GM23248 (cell line): ENCODE results near the gene KCND2. TPM values are rescaled to one million over a fixed set of nuclear protein-coding genes. Genes with fewer than 3 reads are reported as not detected.
A peak's percentile ranks its signal among the peaks of the same experiment; 100 is the strongest.

Experiments used
- DNase-seq: peaks from one replicate; pipeline ENCODE4 v3.0.0-alpha.2; 2015
- H2AFZ ChIP-seq: fragments of 200-600 bp; sonication (generic); 2 replicates; pipeline ENCODE4 v1.6.1; 2016; ENCODE audit warnings: antibody characterized with exemption
- H3F3A ChIP-seq: fragments of 200-600 bp; sonication (generic); 2 replicates; pipeline ENCODE4 v1.6.1; 2016; ENCODE audit warnings: mild to moderate bottlenecking, antibody characterized with exemption, mixed run types; ENCODE audit not compliant: insufficient read depth
- H3K27ac ChIP-seq: fragments of 200-600 bp; sonication (generic); 2 replicates; pipeline ENCODE4 v1.5.1; 2016; ENCODE audit warnings: mild to moderate bottlenecking
- H3K27me3 ChIP-seq: fragments of 200-600 bp; sonication (generic); replicated peaks from 2 replicates; pipeline ENCODE4 v1.6.1; 2016; ENCODE audit warnings: mild to moderate bottlenecking; ENCODE audit not compliant: insufficient read depth
- H3K36me3 ChIP-seq: fragments of 200-600 bp; sonication (generic); 2 replicates; pipeline ENCODE4 v1.6.1; 2016; ENCODE audit warnings: low read depth, mild to moderate bottlenecking
- H3K4me1 ChIP-seq: fragments of 200-600 bp; sonication (generic); 2 replicates; pipeline ENCODE4 v1.6.1; 2016; ENCODE audit warnings: mild to moderate bottlenecking; ENCODE audit not compliant: insufficient read depth
- H3K4me2 ChIP-seq: fragments of 200-600 bp; sonication (generic); one replicate; pipeline ENCODE4 v1.6.1; 2016; ENCODE audit warnings: mild to moderate bottlenecking; ENCODE audit not compliant: unreplicated experiment
- H3K4me3 ChIP-seq: fragments of 200-600 bp; sonication (generic); 2 replicates; pipeline ENCODE4 v1.5.1; 2016; ENCODE audit warnings: mild to moderate bottlenecking
- H3K79me2 ChIP-seq: fragments of 200-600 bp; sonication (generic); 2 replicates; pipeline ENCODE4 v1.6.1; 2016; ENCODE audit warnings: mild to moderate bottlenecking; ENCODE audit not compliant: insufficient read depth
- H3K9ac ChIP-seq: fragments of 200-600 bp; sonication (generic); 2 replicates; pipeline ENCODE4 v1.6.1; 2016; ENCODE audit warnings: mild to moderate bottlenecking
- H3K9me2 ChIP-seq: fragments of 200-600 bp; sonication (generic); 2 replicates; pipeline ENCODE4 v1.6.1; 2016; ENCODE audit warnings: mixed run types, mild to moderate bottlenecking, moderate library complexity; ENCODE audit not compliant: insufficient read depth
- H3K9me3 ChIP-seq: fragments of 200-600 bp; sonication (generic); one replicate; pipeline ENCODE4 v1.6.1; 2017; ENCODE audit warnings: low read depth
- H4K20me1 ChIP-seq: fragments of 200-600 bp; sonication (generic); 2 replicates; pipeline ENCODE4 v1.6.0; 2016; ENCODE audit not compliant: insufficient read depth
- EZH2 ChIP-seq: fragments of 200-600 bp; sonication (generic); IDR thresholded peaks from 2 replicates; pipeline ENCODE4 v1.6.1; 2018; ENCODE audit warnings: antibody characterized with exemption, mild to moderate bottlenecking; ENCODE audit not compliant: insufficient read depth, poor library complexity, severe bottlenecking
- EZH2phosphoT487 ChIP-seq: fragments of 200-600 bp; sonication (generic); IDR thresholded peaks from 2 replicates; pipeline ENCODE4 v1.6.1; 2018; ENCODE audit warnings: antibody characterized with exemption, moderate library complexity, mild to moderate bottlenecking, low read depth; ENCODE audit not compliant: insufficient read depth
- WGBS, 2 experiments: methylation state at CpG; one replicate each; pipeline ENCODE4 v1.1.6; 2015 to 2017; ENCODE audit warnings: low lambda C conversion rate in 2 of 2, low coverage in 1 of 2; ENCODE audit errors: missing lambda C conversion rate in 2 of 2; 5-methylcytosine and 5-hydroxymethylcytosine counted together
- in situ Hi-C: fragments of 300-500 bp; cut with MboI; formaldehyde crosslinking; loops from 2 replicates; pipeline ENCODE4 v1.15.0; 2020
- polyA plus RNA-seq: library from polyadenylated mRNA; unstranded; fragments of >200 nt; fragmentation: Nextera tagmentation; extraction: Ambion mirVana; gene quantifications from 2 replicates; pipeline ENCODE4 v1.2.1, GENCODE V29; 2016
- total RNA-seq: library from RNA; depleted of rRNA; stranded (reverse); fragments of >200 nt; shearing (Covaris generic); gene quantifications from 2 replicates; pipeline ENCODE4 v1.2.3, GENCODE V29; 2014

KCND2 gene
- total and polyA plus RNA-seq, 2 experiments from 2014 or later = 0.35 to 1.5 TPM

DNA sequence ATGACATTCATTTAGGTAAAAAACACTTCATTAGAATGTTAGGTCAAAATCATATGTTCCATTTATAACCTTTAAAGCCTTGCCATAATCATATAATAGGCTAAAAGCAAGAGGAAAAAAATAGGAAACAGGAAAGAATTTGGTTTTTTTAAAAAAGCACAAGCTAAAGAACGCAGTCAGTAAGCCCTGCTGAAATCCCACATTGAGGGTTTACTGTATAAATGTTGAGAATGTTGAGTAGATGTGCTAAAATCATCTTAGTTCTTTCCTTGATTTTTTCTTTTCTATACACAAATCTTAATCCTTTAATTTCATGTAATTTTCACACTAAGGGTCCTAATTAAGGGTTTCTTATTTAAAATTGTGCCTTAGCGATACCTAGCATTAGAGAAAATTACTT lies 452.0 kb downstream of the KCND2 start:
- no peak for DNase-seq
- Histone ChIP-seq H3F3A (no peaks in the 10 kb centered on the region), H3K9me3 (no peaks in the 10 kb centered on the region), H3K27me3 (no peaks in the 10 kb centered on the region), H3K4me3 (0 out of 2 replicates have a peak overlapping the region, but pooled peaks have one; percentile 42), H4K20me1 (no peaks in the 10 kb centered on the region), H3K27ac (no peak overlapping the region), H2AFZ (peak overlapping the region; percentile 58), H3K9ac (no peak overlapping the region), H3K9me2 (no peaks in the 10 kb centered on the region), H3K36me3 (no peaks in the 10 kb centered on the region), H3K79me2 (no peaks in the 10 kb centered on the region), H3K4me2 (no peak overlapping the region), H3K4me1 (0 out of 2 replicates have a peak, but pooled peaks cover 4% of the 10 kb centered on the region)
- 58 to 62% methylated on average over 2 of the region's 2 CpGs for WGBS, 2 experiments
- in situ Hi-C loops = loop anchor here (25.0 kb wide), 1 partner anchor 788 kb away; no protein-coding TSS in a partner anchor
- TF ChIP-seq EZH2phosphoT487 (no peak), EZH2 (no peak)

DNA sequence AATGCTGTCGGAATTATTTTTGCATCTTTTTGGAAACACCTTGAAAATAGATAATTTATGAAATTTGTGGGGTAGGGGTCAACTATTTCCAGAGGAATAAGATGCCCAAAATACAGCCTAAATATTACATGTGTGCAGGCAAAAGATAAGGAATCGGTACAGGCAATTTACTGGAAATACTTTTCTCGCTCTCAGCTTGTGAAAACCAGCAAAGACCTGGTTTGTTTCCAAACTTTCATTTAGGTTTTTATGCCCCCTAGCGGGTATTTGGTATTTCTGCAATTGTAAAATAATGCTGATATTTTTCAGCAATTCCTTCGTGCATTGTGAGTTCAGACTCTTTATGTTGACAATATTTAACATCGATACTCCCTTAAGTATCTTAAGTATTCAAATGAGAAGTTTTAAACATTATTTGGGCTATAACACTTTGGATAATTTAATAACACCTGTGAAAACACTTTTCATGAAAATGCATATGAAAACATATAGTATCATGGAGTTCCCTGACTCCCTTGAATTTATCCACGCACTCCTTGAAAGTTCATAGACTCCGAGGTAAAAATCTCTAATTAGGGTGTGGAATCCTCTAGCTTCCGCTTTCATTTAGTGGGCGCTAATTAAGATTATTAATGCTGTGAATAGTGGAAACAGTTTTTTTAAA lies 452.5 kb downstream of the KCND2 start:
- no peak overlapping the region for H3K9ac ChIP-seq
- peak; percentile 81 for DNase-seq
- in situ Hi-C loops = loop anchor here (25.0 kb wide), 1 partner anchor 788 kb away; no protein-coding TSS in a partner anchor
- H3K36me3 ChIP-seq = no peaks in the 10 kb centered on the region
- TF ChIP-seq EZH2phosphoT487 (no peak), EZH2 (no peak)
- H3K4me3 ChIP-seq = 0 out of 2 replicates have a peak overlapping the region, but pooled peaks have one; percentile 42
- no peak overlapping the region for H3K27ac ChIP-seq
- H3K27me3 ChIP-seq = no peaks in the 10 kb centered on the region
- H3K9me2 ChIP-seq = no peaks in the 10 kb centered on the region
- peak overlapping the region; percentile 58 for H2AFZ ChIP-seq
- H3F3A ChIP-seq = no peaks in the 10 kb centered on the region
- no peaks in the 10 kb centered on the region for H4K20me1 ChIP-seq
- no peak overlapping the region for H3K4me2 ChIP-seq
- 0 out of 2 replicates have a peak, but pooled peaks cover 4% of the 10 kb centered on the region for H3K4me1 ChIP-seq
- no peaks in the 10 kb centered on the region for H3K9me3 ChIP-seq
- 24 to 27% methylated on average over 10 of the region's 10 CpGs for WGBS, 2 experiments
- no peaks in the 10 kb centered on the region for H3K79me2 ChIP-seq

DNA sequence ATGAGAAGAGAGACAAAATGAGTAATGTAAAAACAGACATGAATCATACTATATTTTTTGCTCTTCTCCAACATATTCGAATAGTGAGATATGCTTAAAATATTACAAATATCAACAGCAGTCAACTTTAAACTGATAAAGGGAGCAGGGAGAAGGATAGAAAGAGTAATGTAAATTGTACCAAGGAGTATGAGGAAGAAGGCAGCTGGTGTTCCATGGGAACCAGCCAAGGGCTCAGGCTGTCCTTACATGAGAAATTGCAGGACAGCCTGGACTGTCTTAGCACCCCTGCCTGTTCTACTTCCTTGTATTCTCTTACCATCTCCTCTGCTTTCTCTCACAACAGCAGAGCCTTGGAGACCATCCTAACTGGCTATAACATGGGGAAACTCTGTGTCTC lies 456.3 kb downstream of the KCND2 start:
- Histone ChIP-seq H3K9ac (no peak overlapping the region), H3K9me2 (no peaks in the 10 kb centered on the region), H4K20me1 (no peaks in the 10 kb centered on the region), H3K27me3 (no peaks in the 10 kb centered on the region), H2AFZ (no peak overlapping the region), H3K36me3 (no peaks in the 10 kb centered on the region), H3K4me3 (no peak overlapping the region), H3K9me3 (no peaks in the 10 kb centered on the region), H3K4me1 (peaks cover 12% of the 10 kb centered on the region; the same call in 1 of the 2 replicates), H3F3A (no peaks in the 10 kb centered on the region), H3K79me2 (no peaks in the 10 kb centered on the region), H3K4me2 (peak overlapping the region; percentile 8), H3K27ac (no peak overlapping the region)
- peak; percentile 6 for DNase-seq
- WGBS, 2 experiments = 0 to 13% methylated on average over 1 of the region's 1 CpG
- in situ Hi-C loops = loop anchor here (25.0 kb wide), 1 partner anchor 792 kb away; no protein-coding TSS in a partner anchor
- TF ChIP-seq EZH2 (no peak), EZH2phosphoT487 (no peak)

DNA sequence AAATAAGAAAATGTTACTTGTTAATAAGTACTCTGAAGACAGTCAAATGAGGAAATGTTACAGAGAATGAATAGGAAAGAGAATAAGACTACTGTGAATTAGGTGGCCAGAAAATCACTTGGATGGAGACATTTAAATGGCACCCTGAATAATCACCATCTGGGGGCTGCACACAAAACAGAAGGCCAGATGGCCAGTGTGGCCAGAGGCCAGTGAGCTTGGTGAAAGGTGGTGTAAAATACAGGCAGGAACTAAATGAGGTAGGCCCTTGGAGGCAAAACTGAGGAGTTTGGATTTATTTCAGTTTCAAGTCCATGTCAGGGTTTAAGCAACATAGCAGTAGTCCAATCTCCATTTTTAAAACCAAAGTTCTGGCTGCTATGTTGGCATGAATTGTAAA lies 458.3 kb downstream of the KCND2 start:
- H4K20me1 ChIP-seq = no peaks in the 10 kb centered on the region
- H3K79me2 ChIP-seq = no peaks in the 10 kb centered on the region
- peaks cover 12% of the 10 kb centered on the region; the same call in 1 of the 2 replicates for H3K4me1 ChIP-seq
- no peak overlapping the region for H3K4me3 ChIP-seq
- no peaks in the 10 kb centered on the region for H3F3A ChIP-seq
- no peak overlapping the region for H2AFZ ChIP-seq
- in situ Hi-C loops = loop anchor here (25.0 kb wide), 1 partner anchor 794 kb away; no protein-coding TSS in a partner anchor
- H3K36me3 ChIP-seq = no peaks in the 10 kb centered on the region
- H3K27me3 ChIP-seq = no peaks in the 10 kb centered on the region
- no peaks in the 10 kb centered on the region for H3K9me3 ChIP-seq
- no peaks in the 10 kb centered on the region for H3K9me2 ChIP-seq
- no peak for TF ChIP-seq EZH2
- no peak for TF ChIP-seq EZH2phosphoT487
- H3K4me2 ChIP-seq = no peak overlapping the region
- H3K27ac ChIP-seq = no peak overlapping the region
- no peak for DNase-seq
- H3K9ac ChIP-seq = no peak overlapping the region
